ENCODE results near the gene COMT. TPM values are rescaled to one million over a fixed set of nuclear protein-coding genes. Genes with fewer than 3 reads are reported as not detected.
"Not testable (repeated sequence)": the region's sequence is repeated elsewhere in the genome, so short reads cannot be mapped to it uniquely, and the experiment has no call there.

Gene COMT
- total RNA-seq, 1 donor from 2014 or later: 1.3 TPM

DNA sequence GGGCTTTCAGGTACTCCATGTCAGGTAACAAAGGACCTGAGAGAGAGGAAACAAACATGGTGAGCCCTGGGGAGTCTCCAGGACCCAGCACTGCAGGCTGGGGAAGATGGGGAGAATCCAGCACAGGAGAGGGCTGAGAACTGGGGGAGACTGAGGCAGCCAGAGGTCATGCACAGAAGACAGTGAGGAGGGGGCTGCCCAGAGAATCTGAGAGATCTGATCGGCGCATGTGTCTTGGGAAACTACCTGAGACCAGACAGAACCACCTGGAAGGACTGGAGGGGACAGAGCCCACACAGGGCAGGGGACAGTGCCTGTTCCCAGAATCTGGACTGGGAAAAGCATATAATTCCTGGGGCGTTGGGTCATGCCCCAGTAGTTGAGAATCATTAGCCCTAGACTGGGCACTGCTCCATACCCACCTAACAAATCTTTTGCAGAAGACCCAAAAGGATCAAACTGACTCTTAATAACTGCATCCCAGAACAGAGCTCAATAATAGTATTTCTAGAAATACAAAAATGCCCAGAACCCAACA is 20.0 kb upstream of the COMT start:
- Mint-ChIP-seq H3K27ac (no peak overlapping the region), H3K4me1 (no peaks in the 10 kb centered on the region), H3K4me3 (no peak overlapping the region), H3K27me3 (ENCODE audit: insufficient read depth, low read depth) (no peaks in the 10 kb centered on the region), H3K36me3 (no peaks in the 10 kb centered on the region), H3K9me3 (no peaks in the 10 kb centered on the region)
- Histone ChIP-seq H3K9me3 (ENCODE audit: low read depth) (no peaks in the 10 kb centered on the region), H3K4me3 (no peak overlapping the region), H2AFZ (replicated peaks) (no peak overlapping the region), H3K4me1 (no peaks in the 10 kb centered on the region), H3K4me2 (no peak overlapping the region), H3K27ac (no peak overlapping the region), H3F3A (ENCODE audit: low read depth) (no peaks in the 10 kb centered on the region), H3K27me3 (no peaks in the 10 kb centered on the region), H3K79me2 (ENCODE audit: low read depth) (no peaks in the 10 kb centered on the region), H3K36me3 (no peaks in the 10 kb centered on the region), H4K20me1 (ENCODE audit: low read depth) (no peaks in the 10 kb centered on the region), H3K9ac (no peak overlapping the region)
- no peak for TF ChIP-seq EZH2phosphoT487 (IDR thresholded peaks at IDR 0.05)
- no peak for TF ChIP-seq EZH2 (IDR thresholded peaks at IDR 0.05)
- TF ChIP-seq, protein P1, sequence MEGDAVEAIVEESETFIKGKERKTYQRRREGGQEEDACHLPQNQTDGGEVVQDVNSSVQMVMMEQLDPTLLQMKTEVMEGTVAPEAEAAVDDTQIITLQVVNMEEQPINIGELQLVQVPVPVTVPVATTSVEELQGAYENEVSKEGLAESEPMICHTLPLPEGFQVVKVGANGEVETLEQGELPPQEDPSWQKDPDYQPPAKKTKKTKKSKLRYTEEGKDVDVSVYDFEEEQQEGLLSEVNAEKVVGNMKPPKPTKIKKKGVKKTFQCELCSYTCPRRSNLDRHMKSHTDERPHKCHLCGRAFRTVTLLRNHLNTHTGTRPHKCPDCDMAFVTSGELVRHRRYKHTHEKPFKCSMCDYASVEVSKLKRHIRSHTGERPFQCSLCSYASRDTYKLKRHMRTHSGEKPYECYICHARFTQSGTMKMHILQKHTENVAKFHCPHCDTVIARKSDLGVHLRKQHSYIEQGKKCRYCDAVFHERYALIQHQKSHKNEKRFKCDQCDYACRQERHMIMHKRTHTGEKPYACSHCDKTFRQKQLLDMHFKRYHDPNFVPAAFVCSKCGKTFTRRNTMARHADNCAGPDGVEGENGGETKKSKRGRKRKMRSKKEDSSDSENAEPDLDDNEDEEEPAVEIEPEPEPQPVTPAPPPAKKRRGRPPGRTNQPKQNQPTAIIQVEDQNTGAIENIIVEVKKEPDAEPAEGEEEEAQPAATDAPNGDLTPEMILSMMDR (IDR thresholded peaks at IDR 0.05): no peak
- no peak for DNase-seq (ENCODE audit: low spot score)

DNA sequence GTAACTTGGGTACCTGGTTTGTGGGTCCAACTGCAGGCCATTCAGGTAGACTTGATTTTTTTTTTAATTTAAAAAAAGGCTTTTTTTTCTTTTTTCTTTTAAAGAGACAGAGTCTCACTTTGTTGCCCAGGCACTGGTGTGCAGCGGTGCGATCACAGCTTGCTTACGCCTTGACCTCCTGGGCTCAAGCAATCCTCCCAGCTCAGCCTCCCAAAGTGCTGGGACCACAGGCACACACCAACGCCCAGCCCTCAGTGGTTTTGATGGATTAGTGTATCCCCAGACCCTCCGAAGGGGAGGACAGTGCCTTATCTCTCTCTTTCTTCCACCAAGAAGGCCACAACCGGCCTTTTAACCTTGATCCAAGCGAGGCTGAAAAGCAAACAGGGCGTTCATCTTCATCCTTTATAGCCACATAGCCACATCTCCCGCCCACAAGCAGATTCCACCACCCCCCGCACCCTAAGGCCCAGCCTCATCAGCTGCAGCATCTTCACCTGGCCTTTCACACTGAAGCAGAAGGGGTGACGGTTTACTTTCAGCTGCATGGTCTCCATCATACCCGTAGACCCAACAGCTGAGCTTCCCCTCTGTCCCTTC is 17.6 kb upstream of the COMT start:
- Mint-ChIP-seq H3K36me3 (no peaks in the 10 kb centered on the region), H3K27me3 (ENCODE audit: insufficient read depth, low read depth) (peaks cover 2% of the 10 kb centered on the region), H3K9me3 (no peaks in the 10 kb centered on the region), H3K27ac (no peak overlapping the region), H3K4me1 (no peaks in the 10 kb centered on the region), H3K4me3 (no peak overlapping the region)
- TF ChIP-seq EZH2phosphoT487 (IDR thresholded peaks at IDR 0.05) (no peak), EZH2 (IDR thresholded peaks at IDR 0.05) (no peak)
- TF ChIP-seq, protein P1 (IDR thresholded peaks at IDR 0.05): no peak
- Histone ChIP-seq H3K4me1 (no peaks in the 10 kb centered on the region), H4K20me1 (ENCODE audit: low read depth) (no peaks in the 10 kb centered on the region), H2AFZ (replicated peaks) (no peak overlapping the region), H3K9me3 (ENCODE audit: low read depth) (no peaks in the 10 kb centered on the region), H3K9ac (no peak overlapping the region), H3K4me2 (no peak overlapping the region), H3F3A (ENCODE audit: low read depth) (no peaks in the 10 kb centered on the region), H3K79me2 (ENCODE audit: low read depth) (no peaks in the 10 kb centered on the region), H3K36me3 (no peaks in the 10 kb centered on the region), H3K27ac (no peak overlapping the region), H3K4me3 (no peak overlapping the region), H3K27me3 (no peaks in the 10 kb centered on the region)
- DNase-seq (ENCODE audit: low spot score): no peak

DNA sequence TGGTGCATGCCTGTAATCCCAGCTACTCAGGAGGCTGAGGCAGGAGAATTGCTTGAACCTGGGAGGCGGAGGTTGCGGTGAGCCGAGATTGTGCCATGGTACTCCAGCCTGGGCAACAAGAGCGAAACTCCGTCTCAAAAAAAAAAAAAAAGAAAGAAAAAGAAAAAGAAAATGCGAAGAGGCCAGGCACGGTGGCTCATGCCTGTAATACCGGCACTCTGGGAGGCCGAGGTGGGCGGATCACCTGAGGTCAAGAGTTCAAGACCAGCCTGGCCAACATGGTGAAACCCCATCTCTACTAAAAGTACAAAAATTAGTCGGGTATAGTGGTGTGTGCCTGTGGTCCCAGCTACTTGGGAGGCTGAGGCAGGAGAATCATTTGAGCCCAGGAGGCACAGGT is 15.5 kb upstream of the COMT start:
- H3K79me2 ChIP-seq (ENCODE audit: low read depth); H3K27me3 ChIP-seq; H3K27me3 Mint-ChIP-seq (ENCODE audit: insufficient read depth, low read depth); H3K9me3 ChIP-seq (ENCODE audit: low read depth); H3K9me3 Mint-ChIP-seq; H3K4me2 ChIP-seq; H3K27ac ChIP-seq; H3K36me3 Mint-ChIP-seq; H4K20me1 ChIP-seq (ENCODE audit: low read depth); H3K4me3 ChIP-seq; H3K4me1 ChIP-seq; H3K4me3 Mint-ChIP-seq; H3K27ac Mint-ChIP-seq; H3K9ac ChIP-seq; DNase-seq (ENCODE audit: low spot score); H3K4me1 Mint-ChIP-seq; H3K36me3 ChIP-seq; H3F3A ChIP-seq (ENCODE audit: low read depth); H2AFZ ChIP-seq (replicated peaks): not testable (repeated sequence)

DNA sequence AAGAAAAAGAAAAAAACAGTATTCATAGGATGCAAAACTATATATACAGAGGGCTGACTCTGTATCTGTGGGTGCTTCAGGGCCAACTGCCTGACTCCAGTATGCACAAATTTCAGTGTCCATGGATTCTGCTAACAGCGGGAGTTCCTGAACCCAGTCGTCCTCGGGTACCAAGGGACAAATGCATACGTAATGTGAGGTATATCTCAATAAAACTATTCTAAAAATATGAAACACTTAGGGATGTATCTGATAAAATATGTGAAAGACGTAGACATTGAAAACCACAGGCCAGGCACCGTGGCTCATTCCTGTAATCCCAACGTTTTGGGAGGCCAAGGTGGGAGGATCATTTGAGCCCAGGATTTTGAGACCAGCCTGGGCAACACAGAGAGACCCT is 13.9 kb upstream of the COMT start:
- no peak overlapping the region for H3K9ac ChIP-seq

More for the DNA sequence above, 13.9 kb upstream of the COMT start:
- no peak for DNase-seq (ENCODE audit: low spot score)
- Histone ChIP-seq H3K4me2 (no peak overlapping the region), H3K4me1 (no peaks in the 10 kb centered on the region), H3K36me3 (no peaks in the 10 kb centered on the region), H3K27me3 (no peaks in the 10 kb centered on the region), H3K79me2 (ENCODE audit: low read depth) (no peaks in the 10 kb centered on the region), H3K9me3 (ENCODE audit: low read depth) (no peaks in the 10 kb centered on the region), H4K20me1 (ENCODE audit: low read depth) (no peaks in the 10 kb centered on the region), H3F3A (ENCODE audit: low read depth) (no peaks in the 10 kb centered on the region), H3K4me3 (no peak overlapping the region), H3K27ac (no peak overlapping the region), H2AFZ (replicated peaks) (no peak overlapping the region)
- Mint-ChIP-seq H3K36me3 (no peaks in the 10 kb centered on the region), H3K4me3 (no peak overlapping the region), H3K27ac (no peak overlapping the region), H3K4me1 (no peaks in the 10 kb centered on the region), H3K27me3 (ENCODE audit: insufficient read depth, low read depth) (peaks cover 2% of the 10 kb centered on the region), H3K9me3 (no peaks in the 10 kb centered on the region)
- TF ChIP-seq EZH2 (IDR thresholded peaks at IDR 0.05): no peak
- TF ChIP-seq EZH2phosphoT487 (IDR thresholded peaks at IDR 0.05): no peak
- TF ChIP-seq, protein P1 (IDR thresholded peaks at IDR 0.05): no peak
